HG03175 (cell line): ENCODE results near the gene SMYD3.
"Not testable (repeated sequence)": the region's sequence is repeated elsewhere in the genome, so short reads cannot be mapped to it uniquely, and the experiment has no call there.

Source experiments
- ATAC-seq: cut with Tn5 transposase; IDR thresholded peaks from one replicate; pipeline ENCODE4 v1.9.1; 2021; ENCODE audit warnings: mild to moderate bottlenecking, moderate library complexity; ENCODE audit not compliant: unreplicated experiment

SMYD3 gene

GRCh38 chr1:246048693-246049092 is 458.4 kb downstream of the SMYD3 start:
- ATAC-seq = no peak

- ATAC-seq = no peak
Measured at GRCh38 chr1:246043556-246043955, 463.5 kb downstream of the SMYD3 start.

DNA sequence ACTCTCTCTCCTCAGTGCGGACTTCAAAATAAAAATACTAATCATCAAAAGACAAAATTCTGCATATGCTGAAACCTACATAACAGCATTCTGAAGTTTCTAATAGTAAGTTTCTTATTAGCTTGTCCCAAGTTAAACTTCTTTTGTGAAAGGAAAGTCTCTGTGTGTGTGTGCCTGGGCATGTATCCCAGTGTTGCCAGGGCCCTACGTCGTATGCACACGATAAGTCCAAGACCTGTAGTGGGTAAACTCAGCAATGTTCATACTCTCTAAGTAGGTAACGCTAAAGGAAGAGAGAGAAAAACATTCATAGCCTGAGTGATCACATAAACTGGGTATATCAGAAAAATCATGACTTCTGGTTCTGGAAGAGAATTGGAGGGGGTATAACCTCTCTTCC is 465.7 kb downstream of the SMYD3 start:
- ATAC-seq = no peak

GRCh38 chr1:246040200-246040890 is 466.7 kb downstream of the SMYD3 start:
- no peak for ATAC-seq

DNA sequence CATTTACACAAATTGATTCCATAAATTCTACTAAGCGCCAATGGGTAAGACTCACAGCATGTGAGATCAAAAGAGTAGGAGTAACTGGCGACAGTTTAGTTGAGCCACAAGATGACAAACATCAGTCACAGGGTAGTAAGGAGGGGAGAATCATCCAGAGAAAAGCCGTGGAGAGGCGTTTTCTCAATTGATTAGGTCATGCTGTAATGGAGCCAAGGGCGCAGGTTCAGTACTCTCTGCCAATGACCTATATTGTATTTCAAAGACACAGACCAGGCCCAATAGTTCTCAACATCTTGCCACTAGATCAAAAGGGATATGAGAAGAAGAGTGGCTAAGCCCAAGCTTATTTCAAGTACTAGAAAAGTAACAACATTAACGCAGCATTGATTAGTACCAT is 467.5 kb downstream of the SMYD3 start:
- no peak for ATAC-seq

GRCh38 chr1:246037832-246038231 is 469.2 kb downstream of the SMYD3 start:
- ATAC-seq = no peak

- ATAC-seq = no peak
Measured at GRCh38 chr1:246036175-246036574, 470.9 kb downstream of the SMYD3 start.

DNA sequence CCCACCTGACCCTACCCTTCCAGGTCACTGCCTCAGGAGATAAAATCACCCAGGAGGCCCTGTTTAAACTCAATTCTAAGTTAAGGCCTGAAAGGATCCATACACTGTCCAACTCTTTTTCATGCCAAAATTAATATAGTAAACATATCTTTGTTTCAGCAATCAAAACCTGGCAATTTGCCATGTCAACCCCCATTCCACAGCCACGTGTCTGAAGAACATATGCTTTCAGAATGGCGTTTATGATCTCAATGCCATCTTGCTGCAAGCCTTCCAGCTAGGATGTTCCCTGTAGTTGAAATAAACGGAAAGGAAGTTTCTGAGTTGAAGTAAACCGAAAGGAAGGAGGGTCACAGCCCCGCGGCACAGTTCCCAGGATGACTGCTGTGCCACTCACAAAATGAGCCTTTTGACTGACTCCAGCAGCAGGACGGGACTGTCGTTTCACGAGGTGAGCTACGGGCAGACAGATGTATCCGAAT is 472.0 kb downstream of the SMYD3 start:
- no peak for ATAC-seq

GRCh38 chr1:246034630-246035029 is 472.4 kb downstream of the SMYD3 start:
- no peak for ATAC-seq

GRCh38 chr1:246032984-246033383 is 474.1 kb downstream of the SMYD3 start:
- ATAC-seq = no peak

DNA sequence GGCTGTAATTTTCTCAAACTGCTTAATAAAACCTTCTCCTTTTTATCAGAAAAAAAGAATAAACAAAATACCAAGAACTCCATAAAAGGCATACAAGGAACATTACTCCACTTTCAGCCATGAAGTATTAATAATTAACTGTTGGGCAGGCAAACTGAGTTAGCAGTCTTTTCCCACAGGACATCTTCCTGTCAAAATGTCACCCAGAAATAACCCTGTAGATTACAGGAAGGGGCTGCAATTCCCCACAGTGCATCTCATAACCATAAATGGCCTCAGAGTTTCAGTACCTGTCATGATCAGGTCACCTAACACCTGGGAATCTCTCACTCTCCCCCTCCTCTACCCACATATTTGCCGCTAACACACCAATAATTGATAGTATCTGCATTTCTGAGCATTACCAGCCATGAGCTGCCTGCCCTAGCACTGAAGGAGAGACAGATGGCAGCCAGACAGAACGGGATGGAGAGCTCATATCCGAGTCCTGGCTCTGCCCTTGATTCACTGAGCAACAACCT is 475.0 kb downstream of the SMYD3 start:
- ATAC-seq = no peak

GRCh38 chr1:246029616-246030015 is 477.5 kb downstream of the SMYD3 start:
- ATAC-seq = no peak

DNA sequence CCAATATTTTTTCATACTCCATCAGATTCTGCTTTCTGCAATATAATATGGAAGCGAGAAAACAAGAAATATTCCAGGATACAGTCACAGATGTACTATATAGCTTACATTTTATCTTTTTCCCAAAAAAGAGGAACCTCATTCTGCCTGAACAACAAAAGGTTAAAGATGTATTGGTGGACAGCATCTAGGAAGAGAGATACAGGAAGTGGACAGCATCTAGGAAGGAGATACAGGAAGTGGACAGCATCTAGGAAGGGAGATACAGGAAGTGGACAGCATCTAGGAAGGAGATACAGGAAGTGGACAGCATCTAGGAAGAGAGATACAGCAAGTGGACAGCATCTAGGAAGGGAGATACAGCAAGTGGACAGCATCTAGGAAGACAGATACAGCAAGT is 483.0 kb downstream of the SMYD3 start:
- ATAC-seq = not testable (repeated sequence)

GRCh38 chr1:246020211-246020954 is 486.7 kb downstream of the SMYD3 start:
- ATAC-seq = peak; percentile 67

DNA sequence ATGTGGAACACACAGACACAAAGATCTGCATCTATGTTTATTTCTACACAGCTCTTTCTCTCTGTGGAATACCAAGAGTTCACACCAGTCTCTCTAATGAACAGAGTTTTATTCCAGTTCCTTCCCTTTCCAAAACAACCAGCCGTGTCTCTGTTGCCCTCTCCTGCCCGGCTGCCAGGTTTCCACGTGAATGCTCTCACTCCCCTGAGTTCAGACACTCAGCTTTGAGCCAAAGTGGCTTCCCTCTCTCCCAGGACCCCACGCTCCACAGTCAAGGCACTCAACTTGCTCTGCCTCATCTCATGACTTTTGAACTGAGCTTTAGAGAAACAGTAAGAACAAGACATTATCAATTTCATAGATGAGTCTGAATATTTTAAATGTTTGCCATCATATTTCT is 488.9 kb downstream of the SMYD3 start:
- ATAC-seq = no peak

GRCh38 chr1:246012341-246012740 is 494.7 kb downstream of the SMYD3 start:
- no peak for ATAC-seq

- ATAC-seq = no peak
Measured at GRCh38 chr1:246010386-246010785, 496.7 kb downstream of the SMYD3 start.

- ATAC-seq = no peak
Measured at GRCh38 chr1:246008363-246008831, 498.7 kb downstream of the SMYD3 start.

DNA sequence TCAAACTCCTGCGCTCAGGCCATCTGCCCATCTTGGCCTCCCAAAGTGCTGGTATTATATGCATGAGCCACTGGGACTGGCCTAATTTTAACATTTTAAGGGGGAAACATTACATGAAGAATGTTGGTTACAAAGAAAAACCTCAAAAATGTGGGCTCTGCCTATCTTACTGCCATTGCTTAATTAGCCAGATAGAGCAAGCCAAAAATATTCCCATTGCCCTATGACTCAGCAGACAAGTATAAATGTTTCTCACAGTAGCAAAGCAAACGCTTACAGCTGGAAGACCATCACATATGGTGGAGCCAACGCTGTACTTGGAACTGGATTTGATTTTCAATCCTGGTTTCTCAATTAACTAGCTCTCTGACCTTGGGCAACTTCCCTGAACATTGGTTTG is 502.0 kb downstream of the SMYD3 start:
- ATAC-seq = no peak

- no peak for ATAC-seq
Measured at GRCh38 chr1:246004301-246004700, 502.8 kb downstream of the SMYD3 start.

DNA sequence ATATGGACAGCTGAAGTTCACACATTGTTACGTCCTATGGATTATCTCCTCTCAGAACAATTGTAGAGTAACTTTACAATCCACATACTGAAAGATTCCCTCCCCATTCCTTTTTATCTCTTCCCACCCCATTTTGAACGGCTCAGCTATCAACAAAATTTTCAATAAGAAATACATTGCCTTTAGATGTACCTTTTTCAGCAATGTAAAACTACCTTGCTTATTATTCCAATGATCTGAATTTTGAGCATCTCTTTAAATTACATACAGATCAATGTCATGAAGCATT is 503.7 kb downstream of the SMYD3 start:
- ATAC-seq = no peak

- ATAC-seq = peak; percentile 64
Measured at GRCh38 chr1:246002725-246003441, 504.2 kb downstream of the SMYD3 start.
